GM13977 (cell line): ENCODE results near the gene FAM13A.

Experiments
- DNase-seq: peaks from one replicate; pipeline ENCODE4 v3.0.0; 2012; ENCODE audit warnings: low spot score
- CTCF ChIP-seq: IDR thresholded peaks from 2 replicates; pipeline ENCODE4 v1.5.1; 2012; ENCODE audit warnings: mild to moderate bottlenecking, control low read depth; ENCODE audit not compliant: insufficient read depth; ENCODE audit errors: extremely low read depth, missing control alignments
- in situ Hi-C: fragments of 300-500 bp; cut with MboI; formaldehyde crosslinking; loops from one replicate; pipeline ENCODE4 v1.12.0; 2022; ENCODE audit warnings: low sequenced_read_pairs, low pct_unique_long_range_greater_than_20kb, mixed read lengths, inconsistent platforms; ENCODE audit not compliant: unreplicated experiment

Gene FAM13A

GRCh38 chr4:88841635-88842034 is 215.3 kb downstream of the FAM13A start:
- in situ Hi-C loops = no loop called here
- no peak for DNase-seq
- TF ChIP-seq CTCF = no peak

- no peak for TF ChIP-seq CTCF
- in situ Hi-C loops = no loop called here
- no peak for DNase-seq
Measured at GRCh38 chr4:88836216-88836615, 220.8 kb downstream of the FAM13A start.

DNA sequence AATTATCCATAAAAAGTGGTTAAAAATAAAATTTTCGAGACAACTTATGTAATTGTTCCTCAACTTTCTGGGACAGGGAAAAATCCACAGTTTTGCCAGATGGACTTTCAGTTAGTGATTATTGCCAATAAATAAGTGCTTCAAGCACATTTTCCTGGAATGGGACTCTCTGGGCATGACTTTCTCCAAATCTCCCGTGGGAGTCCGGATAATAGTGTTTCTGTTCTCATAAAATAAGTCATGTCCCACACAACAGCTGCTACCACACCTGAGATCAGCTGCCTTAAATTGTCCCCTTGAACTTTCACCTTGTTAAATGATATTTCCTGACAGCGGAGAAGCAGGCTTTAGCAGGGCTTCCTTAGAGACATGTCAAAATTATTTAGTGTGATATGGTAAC is 226.0 kb downstream of the FAM13A start:
- no peak for TF ChIP-seq CTCF
- in situ Hi-C loops = no loop called here
- DNase-seq = no peak

DNA sequence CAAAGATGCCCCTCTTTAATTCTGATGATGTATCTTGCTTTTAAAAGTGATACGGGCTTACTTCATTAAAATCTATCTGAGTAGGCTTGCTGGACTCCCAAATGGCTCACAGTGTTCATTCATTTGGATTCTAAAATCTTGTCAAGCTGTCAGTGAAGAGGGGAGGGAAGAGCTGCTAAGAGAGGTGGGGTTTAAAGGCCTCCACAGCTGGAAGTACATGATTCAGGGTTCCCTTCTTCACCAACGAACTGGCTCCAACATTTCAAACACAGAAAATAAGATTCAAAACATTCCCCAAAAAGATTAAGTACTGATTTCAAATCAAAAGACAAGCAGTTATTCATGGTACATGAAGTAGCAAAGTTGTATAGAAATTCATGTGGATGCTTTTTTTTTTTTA is 226.4 kb downstream of the FAM13A start:
- DNase-seq = no peak
- TF ChIP-seq CTCF = no peak
- in situ Hi-C loops = no loop called here

- no peak for TF ChIP-seq CTCF
- no peak for DNase-seq
- in situ Hi-C loops = no loop called here
Measured at GRCh38 chr4:88828842-88829571, 228.0 kb downstream of the FAM13A start.

- in situ Hi-C loops = no loop called here
- no peak for DNase-seq
- no peak for TF ChIP-seq CTCF
Measured at GRCh38 chr4:88827442-88827841, 229.5 kb downstream of the FAM13A start.
